GM10266 (cell line): ENCODE results near the gene LECT2.

ENCODE experiments used
- DNase-seq: peaks from one replicate; pipeline ENCODE4 v3.0.0; 2012; ENCODE audit errors: extremely low spot score
- TF ChIP-seq, protein P1 (sequence below): IDR thresholded peaks from 2 replicates; pipeline ENCODE4 v1.5.1; 2012; ENCODE audit warnings: mild to moderate bottlenecking, low read depth; ENCODE audit not compliant: control insufficient read depth, insufficient read depth; ENCODE audit errors: missing control alignments

LECT2 gene

DNA sequence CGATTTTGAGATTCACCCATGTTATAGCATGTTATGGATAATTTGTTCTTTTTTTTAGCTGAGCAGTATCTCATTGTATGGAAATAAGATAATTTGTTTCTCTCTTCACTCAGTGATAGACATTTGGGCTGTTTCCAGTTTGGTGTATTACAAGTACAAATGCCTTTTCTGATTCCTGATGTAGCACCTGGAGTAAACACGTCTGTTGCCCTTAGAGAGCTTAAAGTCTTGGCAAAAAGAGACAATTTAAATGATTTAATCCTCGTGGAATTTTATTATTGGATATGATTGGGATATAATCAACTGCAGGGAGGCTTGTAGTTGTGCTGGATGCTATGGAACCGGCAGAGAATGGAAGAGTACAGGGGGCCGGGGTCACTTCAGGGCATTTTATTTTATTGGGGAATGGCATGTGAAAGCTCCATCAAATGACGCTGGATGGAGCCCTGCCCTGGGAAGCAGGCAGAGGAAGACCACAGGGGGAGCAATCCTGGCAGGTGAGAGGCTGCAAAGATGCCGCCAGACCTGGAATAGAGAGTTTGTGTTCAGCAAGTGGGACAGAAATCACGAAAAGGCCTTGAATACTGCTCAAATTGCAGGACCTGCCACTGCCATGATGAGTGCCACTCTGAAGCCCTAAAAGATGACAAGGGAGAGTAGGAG is 43.0 kb upstream of the LECT2 start:
- no peak for DNase-seq
- TF ChIP-seq, protein P1, sequence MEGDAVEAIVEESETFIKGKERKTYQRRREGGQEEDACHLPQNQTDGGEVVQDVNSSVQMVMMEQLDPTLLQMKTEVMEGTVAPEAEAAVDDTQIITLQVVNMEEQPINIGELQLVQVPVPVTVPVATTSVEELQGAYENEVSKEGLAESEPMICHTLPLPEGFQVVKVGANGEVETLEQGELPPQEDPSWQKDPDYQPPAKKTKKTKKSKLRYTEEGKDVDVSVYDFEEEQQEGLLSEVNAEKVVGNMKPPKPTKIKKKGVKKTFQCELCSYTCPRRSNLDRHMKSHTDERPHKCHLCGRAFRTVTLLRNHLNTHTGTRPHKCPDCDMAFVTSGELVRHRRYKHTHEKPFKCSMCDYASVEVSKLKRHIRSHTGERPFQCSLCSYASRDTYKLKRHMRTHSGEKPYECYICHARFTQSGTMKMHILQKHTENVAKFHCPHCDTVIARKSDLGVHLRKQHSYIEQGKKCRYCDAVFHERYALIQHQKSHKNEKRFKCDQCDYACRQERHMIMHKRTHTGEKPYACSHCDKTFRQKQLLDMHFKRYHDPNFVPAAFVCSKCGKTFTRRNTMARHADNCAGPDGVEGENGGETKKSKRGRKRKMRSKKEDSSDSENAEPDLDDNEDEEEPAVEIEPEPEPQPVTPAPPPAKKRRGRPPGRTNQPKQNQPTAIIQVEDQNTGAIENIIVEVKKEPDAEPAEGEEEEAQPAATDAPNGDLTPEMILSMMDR, result no peak

DNA sequence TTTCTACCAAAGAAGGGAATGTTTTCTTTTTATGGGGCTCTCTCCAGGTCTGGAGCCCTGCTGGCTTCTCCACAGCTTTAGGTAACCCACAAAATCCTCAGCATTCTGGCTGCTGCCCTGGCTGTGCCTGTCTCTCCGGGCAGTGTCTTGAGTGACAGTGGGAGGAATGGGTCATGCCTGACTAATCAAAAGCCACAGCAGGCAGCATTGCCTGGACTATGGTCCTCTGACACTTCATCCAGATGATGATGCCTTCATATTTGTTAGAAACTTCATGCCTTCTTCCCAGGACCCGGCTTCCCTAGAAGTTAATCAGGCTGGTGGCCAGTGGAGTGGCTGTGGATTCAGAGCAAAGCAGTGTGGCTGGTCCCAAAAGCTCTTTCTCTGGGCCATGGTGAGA is 41.8 kb upstream of the LECT2 start:
- TF ChIP-seq, protein P1, result no peak
- DNase-seq, result no peak

DNA sequence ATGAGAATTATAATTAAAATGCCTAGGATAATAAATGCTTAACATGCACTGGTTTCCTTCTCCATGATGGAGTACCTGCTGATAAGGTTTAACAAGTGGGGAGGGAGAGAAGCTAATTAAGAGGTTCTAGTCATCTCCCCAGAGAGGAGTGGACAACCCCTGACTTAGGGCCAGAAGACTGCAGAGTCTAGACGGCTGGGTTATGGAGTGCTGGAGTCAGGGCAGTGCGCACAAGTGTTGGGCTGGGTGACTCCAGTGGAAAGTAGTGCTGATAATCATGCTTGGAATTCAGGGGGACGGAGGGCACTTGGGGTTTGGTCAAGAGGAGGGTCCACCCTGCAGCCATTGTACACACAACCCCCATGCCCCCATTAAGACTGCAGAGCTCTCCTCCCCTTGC is 41.2 kb upstream of the LECT2 start:
- TF ChIP-seq, protein P1, result no peak
- DNase-seq, result no peak

DNA sequence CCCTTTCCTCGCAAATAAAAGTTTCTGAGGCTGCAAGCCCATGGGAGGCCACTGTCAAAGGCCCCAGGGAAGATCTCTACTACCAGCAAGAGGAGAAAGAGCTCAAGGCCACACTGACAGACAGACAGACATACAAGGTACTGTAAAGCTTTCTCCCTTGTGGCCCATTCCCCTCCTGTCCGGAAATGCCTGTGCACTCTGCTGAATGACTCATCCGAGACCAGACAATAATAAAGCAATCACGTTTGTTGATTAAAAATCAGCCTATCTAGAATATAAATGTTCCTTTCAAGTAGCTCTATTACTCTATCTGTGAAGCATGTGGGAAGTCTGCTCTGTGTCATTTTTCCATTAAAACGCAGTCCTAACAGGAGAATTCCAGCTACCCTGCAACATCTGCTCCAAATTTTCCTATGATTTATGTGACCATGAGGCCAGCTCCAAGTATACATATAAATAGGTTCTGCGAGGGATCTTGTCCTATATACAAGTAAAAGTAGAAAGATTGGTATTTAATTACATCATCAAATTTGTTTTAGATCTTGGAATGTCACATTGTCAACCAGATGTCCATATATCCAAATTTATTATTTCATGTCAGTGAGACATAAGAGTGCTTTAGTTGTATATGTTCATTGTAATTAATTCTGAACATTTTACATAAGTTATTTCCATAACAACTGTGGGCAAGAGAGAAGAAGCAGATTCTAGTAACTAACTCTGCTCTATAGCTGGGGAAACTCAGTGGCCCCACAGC is 39.3 kb upstream of the LECT2 start:
- TF ChIP-seq, protein P1, result no peak
- no peak for DNase-seq

DNA sequence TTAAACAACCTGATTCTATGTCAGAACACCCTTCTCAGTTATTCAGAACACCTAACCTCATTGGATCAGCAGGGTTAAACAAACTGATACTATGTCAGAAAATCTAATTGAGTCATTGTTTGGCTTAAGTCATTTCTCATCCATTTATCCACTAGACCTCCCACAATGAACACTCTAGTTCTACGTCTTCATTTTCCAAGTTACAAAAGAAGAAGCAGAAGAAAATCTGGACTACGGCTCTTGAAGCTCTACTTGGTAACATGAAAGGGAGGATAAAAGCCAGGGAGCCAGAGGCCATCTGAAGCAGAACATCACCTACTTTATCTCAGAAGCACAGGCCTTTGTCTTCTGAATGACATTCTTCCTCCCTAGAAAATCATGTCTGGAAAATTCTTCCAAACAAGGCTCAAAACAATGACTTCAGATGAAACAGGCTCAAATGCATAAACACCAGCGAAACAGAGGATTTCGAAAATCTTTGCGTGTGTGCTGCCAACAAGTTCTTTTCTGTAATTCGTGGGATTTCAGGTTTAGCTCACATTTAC is 38.6 kb upstream of the LECT2 start:
- no peak for DNase-seq
- TF ChIP-seq, protein P1, result no peak

DNA sequence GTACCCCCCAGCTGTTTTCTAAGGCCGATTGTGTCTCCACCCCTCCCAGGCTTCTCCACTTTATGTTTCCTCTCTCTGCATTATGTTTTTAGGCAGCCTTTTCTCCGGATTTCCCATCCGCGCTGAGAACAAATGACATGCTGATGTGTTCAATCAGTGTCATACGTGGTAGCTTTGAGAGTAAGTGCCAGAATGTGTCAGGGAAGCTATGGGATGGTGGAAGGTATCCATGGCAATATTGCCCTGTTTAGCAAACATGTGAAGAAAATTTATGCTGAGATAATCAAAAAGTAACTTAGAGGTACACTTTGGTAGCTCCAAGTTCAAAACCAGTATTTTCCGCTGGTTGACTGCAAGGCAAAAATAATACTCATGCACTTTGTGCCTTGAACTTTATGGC is 36.6 kb upstream of the LECT2 start:
- TF ChIP-seq, protein P1, result no peak
- DNase-seq, result no peak
